OCI-LY3 (cell line): ENCODE results near the gene BLID.

Experiments
- H2AFZ ChIP-seq: fragments of 200-600, 300-600 bp; shearing (Covaris generic); 2 replicates; pipeline ENCODE4 v1.6.0; 2014; ENCODE audit warnings: antibody characterized with exemption, low read depth, low read length
- H3K27ac ChIP-seq: fragments of 200-600, 300-600 bp; sonication (generic); 2 replicates; pipeline ENCODE4 v1.5.1; 2014; ENCODE audit warnings: mild to moderate bottlenecking, low read length, moderate library complexity, mixed read lengths
- H3K27me3 ChIP-seq: fragments of 200-600, 300-600 bp; sonication (generic); 2 replicates; pipeline ENCODE4 v1.6.1; 2014; ENCODE audit warnings: low read depth, low read length, mixed read lengths
- H3K36me3 ChIP-seq: fragments of 200-600, 300-600 bp; sonication (generic); replicated peaks from 2 replicates; pipeline ENCODE3; 2014; ENCODE audit warnings: low read depth, low read length, mixed read lengths
- H3K4me1 ChIP-seq: fragments of 300-600, 200-600 bp; sonication (generic); 2 replicates; pipeline ENCODE4 v1.6.1; 2014; ENCODE audit warnings: low read length, mixed read lengths
- H3K4me2 ChIP-seq: fragments of 200-600, 300-600 bp; sonication (generic); 2 replicates; pipeline ENCODE4 v1.6.1; 2014; ENCODE audit warnings: low read length, mixed read lengths
- H3K4me3 ChIP-seq: fragments of 300-600, 200-600 bp; sonication (generic); 2 replicates; pipeline ENCODE4 v1.5.1; 2014; ENCODE audit warnings: antibody characterized with exemption, mild to moderate bottlenecking, low read length, moderate library complexity
- H3K79me2 ChIP-seq: fragments of 300-600, 200-600 bp; shearing (Covaris generic); 2 replicates; pipeline ENCODE4 v1.6.1; 2014; ENCODE audit warnings: mild to moderate bottlenecking, low read length, mixed read lengths
- H3K9ac ChIP-seq: fragments of 300-600, 200-600 bp; shearing (Covaris generic); 2 replicates; pipeline ENCODE4 v1.6.0; 2014; ENCODE audit warnings: mild to moderate bottlenecking, low read length, moderate library complexity
- H3K9me3 ChIP-seq: fragments of 200-600, 300-600 bp; shearing (Covaris generic); 2 replicates; pipeline ENCODE4 v1.6.1; 2014; ENCODE audit warnings: low read length, mixed read lengths; ENCODE audit not compliant: insufficient read depth
- H4K20me1 ChIP-seq: fragments of 200-600, 300-600 bp; sonication (generic); 2 replicates; pipeline ENCODE4 v1.6.1; 2016; ENCODE audit warnings: low read length, mixed read lengths; ENCODE audit not compliant: insufficient read depth
- CTCF ChIP-seq: fragments of 200-600, 300-600 bp; sonication (generic); IDR thresholded peaks from 2 replicates; pipeline ENCODE4 v1.5.1; 2014; ENCODE audit warnings: antibody characterized with exemption, low read length, low read depth
- EZH2phosphoT487 ChIP-seq: fragments of 200-600 bp; shearing (Covaris generic); IDR thresholded peaks from 2 replicates; pipeline ENCODE4 v1.6.1; 2018; ENCODE audit warnings: antibody characterized with exemption, mixed run types, low read depth

The BLID gene

DNA sequence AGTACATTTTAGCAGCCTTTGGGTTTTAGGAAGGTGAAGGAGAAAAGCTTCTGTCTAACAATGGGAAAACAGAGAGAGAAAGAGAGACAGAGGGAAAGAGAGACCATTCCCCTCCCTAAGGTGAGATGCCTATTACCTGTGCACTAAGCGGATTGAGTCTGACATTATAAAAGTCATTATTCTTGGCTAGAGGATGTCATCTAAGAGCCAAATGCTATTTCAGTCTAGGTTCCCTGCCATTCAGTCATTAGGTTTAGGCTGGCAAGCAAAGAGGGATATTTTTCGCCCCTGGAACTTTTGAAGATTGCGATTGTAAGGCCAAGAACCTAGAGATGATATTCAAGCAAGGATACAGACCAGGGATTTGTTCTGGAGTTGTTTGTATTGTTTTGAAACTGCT, 7.2 kb downstream of the BLID start:
- Histone ChIP-seq H3K4me1 (peaks cover 30% of the 10 kb centered on the region), H3K27me3 (peaks cover 28% of the 10 kb centered on the region), H3K27ac (no peak overlapping the region), H2AFZ (no peak overlapping the region), H3K4me3 (no peak overlapping the region), H3K36me3 (no peaks in the 10 kb centered on the region), H3K79me2 (no peaks in the 10 kb centered on the region), H3K9me3 (no peaks in the 10 kb centered on the region), H3K4me2 (no peak overlapping the region), H3K9ac (no peak overlapping the region), H4K20me1 (no peaks in the 10 kb centered on the region)
- TF ChIP-seq CTCF (no peak), EZH2phosphoT487 (no peak)

GRCh38 chr11:122108192-122108799, 7.7 kb downstream of the BLID start:
- Histone ChIP-seq H2AFZ (no peak overlapping the region), H3K4me3 (no peak overlapping the region), H3K27me3 (peaks cover 29% of the 10 kb centered on the region), H3K79me2 (no peaks in the 10 kb centered on the region), H3K4me1 (peaks cover 32% of the 10 kb centered on the region), H3K27ac (no peak overlapping the region), H4K20me1 (no peaks in the 10 kb centered on the region), H3K9ac (no peak overlapping the region), H3K4me2 (peak overlapping the region; percentile 25), H3K36me3 (no peaks in the 10 kb centered on the region), H3K9me3 (no peaks in the 10 kb centered on the region)
- peak; percentile 89 for TF ChIP-seq CTCF
- TF ChIP-seq EZH2phosphoT487, result no peak

DNA sequence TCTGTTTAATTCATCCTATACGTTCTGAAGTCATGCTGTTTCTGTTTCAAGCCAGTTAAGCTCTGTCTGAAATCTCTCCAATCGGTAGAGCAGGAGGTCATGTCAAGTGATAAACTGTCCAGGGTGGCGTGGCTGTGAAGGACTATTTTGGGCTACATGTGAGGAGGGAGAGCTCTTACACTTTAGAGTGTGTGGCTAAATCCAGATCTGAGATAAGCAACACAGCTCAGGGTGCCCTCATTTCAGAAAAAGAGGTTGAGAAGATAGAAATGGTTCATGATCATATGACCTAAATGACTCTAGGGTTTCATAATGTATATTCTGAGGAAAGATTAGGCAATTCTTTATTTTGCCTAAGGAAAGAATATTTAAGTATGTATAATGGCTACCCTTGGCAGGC, 8.4 kb downstream of the BLID start:
- Histone ChIP-seq H3K9me3 (no peaks in the 10 kb centered on the region), H3K27ac (no peak overlapping the region), H3K36me3 (no peaks in the 10 kb centered on the region), H3K9ac (no peak overlapping the region), H3K79me2 (no peaks in the 10 kb centered on the region), H4K20me1 (no peaks in the 10 kb centered on the region), H3K4me3 (no peak overlapping the region), H3K4me1 (peaks cover 28% of the 10 kb centered on the region), H2AFZ (no peak overlapping the region), H3K27me3 (peaks cover 37% of the 10 kb centered on the region), H3K4me2 (peak overlapping the region; percentile 13; the same call in 1 of the 2 replicates)
- TF ChIP-seq CTCF (no peak), EZH2phosphoT487 (no peak)

DNA sequence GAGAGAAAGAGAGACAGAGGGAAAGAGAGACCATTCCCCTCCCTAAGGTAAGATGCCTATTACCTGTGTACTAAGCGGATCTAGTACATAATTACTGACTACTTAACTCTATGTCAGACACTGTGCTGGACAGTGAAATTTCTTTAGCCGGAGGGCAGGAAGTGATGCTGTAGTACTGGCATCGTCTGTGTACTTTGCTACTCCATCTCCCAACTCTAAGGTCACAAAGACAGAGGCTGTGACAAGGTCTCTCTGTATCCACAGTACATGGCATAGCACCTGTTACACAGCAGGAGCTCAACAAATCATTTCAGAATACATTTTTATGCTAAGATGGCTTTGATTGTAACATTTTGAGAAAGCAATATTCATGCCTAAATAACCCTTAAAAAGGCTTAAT, 9.0 kb downstream of the BLID start:
- H3K4me3 ChIP-seq, result no peak overlapping the region
- H3K9ac ChIP-seq, result no peak overlapping the region
- peaks cover 42% of the 10 kb centered on the region for H3K27me3 ChIP-seq
- no peak overlapping the region for H3K4me2 ChIP-seq
- TF ChIP-seq EZH2phosphoT487 (no peak), CTCF (no peak)
- H3K9me3 ChIP-seq, result no peaks in the 10 kb centered on the region
- H3K4me1 ChIP-seq, result peaks cover 23% of the 10 kb centered on the region
- no peak overlapping the region for H3K27ac ChIP-seq
- H2AFZ ChIP-seq, result no peak overlapping the region
- H3K36me3 ChIP-seq, result no peaks in the 10 kb centered on the region
- no peaks in the 10 kb centered on the region for H3K79me2 ChIP-seq
- H4K20me1 ChIP-seq, result 0 out of 2 replicates have a peak, but pooled peaks cover 4% of the 10 kb centered on the region
